B cell (primary cell): ENCODE measurements around the gene HS3ST5. TPM values are rescaled to one million over a fixed set of nuclear protein-coding genes. Genes with fewer than 3 reads are reported as not detected.

Experiments
- ATAC-seq: fragments of 200-7000 bp; cut with Tn5 transposase; one replicate; pipeline ENCODE4 v1.10.0; 2021; ENCODE audit warnings: low read depth, mild to moderate bottlenecking, moderate number of reproducible peaks, moderate library complexity
- CTCF ChIA-PET: fragments of 350-600 bp; sonication (Branson Sonifier 250); formaldehyde crosslinking; loops from one replicate; lab custom pipeline; 2021; ENCODE audit warnings: antibody characterized with exemption, inconsistent platforms; lab: Charles Lee
- POLR2A ChIA-PET: fragments of 350-600 bp; sonication (Branson Sonifier 250); formaldehyde crosslinking; loops from one replicate; lab custom pipeline; 2021; ENCODE audit warnings: antibody characterized with exemption; lab: Charles Lee
- DNase-seq: peaks from one replicate; pipeline ENCODE4 v3.0.0; 2013
- H2AFZ ChIP-seq: 2 replicates; pipeline ENCODE4 v1.6.1; 2012; ENCODE audit warnings: mild to moderate bottlenecking, low read depth, low read length; ENCODE audit not compliant: insufficient read depth, poor library complexity, severe bottlenecking
- H3K27ac ChIP-seq, 2 donors: 1 replicate in 1 of 2; 2 replicates in 1 of 2; pipeline ENCODE4 v1.5.1; 2012 to 2013; ENCODE audit warnings: low read length in 2 of 2, mild to moderate bottlenecking in 2 of 2, moderate library complexity in 1 of 2
- H3K27me3 ChIP-seq, 4 experiments: fragments of 200-600 bp in 1 of 4; sonication (generic) in 1 of 4; replicated peaks in 1 of 4; 1 replicate in 2 of 4; 2 replicates in 2 of 4; pipeline versions ENCODE4 v1.6.1 to v1.7.0; 2013 to 2016; ENCODE audit warnings: low read length in 3 of 4, mild to moderate bottlenecking in 2 of 4, mixed read lengths in 1 of 4, moderate library complexity in 1 of 4; ENCODE audit not compliant: insufficient read depth in 4 of 4, control insufficient read depth in 3 of 4; ENCODE audit errors: control extremely low read depth in 1 of 4
- H3K36me3 ChIP-seq, 2 experiments: replicated peaks in 1 of 2; 1 replicate in 1 of 2; 2 replicates in 1 of 2; pipeline versions ENCODE4 v1.6.1 to v1.7.1; 2013; ENCODE audit warnings: low read length in 1 of 2; ENCODE audit not compliant: insufficient read depth in 2 of 2, control insufficient read depth in 1 of 2; ENCODE audit errors: control extremely low read depth in 1 of 2, extremely low read depth in 1 of 2
- H3K4me1 ChIP-seq, 2 donors: fragments of 200-600 bp in 1 of 2; sonication (generic) in 1 of 2; 1 replicate in 1 of 2; 2 replicates in 1 of 2; pipeline versions ENCODE4 v1.5.1 to v1.6.1; 2013 to 2017; ENCODE audit warnings: low read length in 2 of 2; ENCODE audit not compliant: control insufficient read depth in 2 of 2, insufficient read depth in 2 of 2
- H3K4me2 ChIP-seq: replicated peaks from 2 replicates; pipeline ENCODE3; 2012; ENCODE audit warnings: mild to moderate bottlenecking, low read depth, low read length; ENCODE audit not compliant: poor library complexity, severe bottlenecking
- H3K4me3 ChIP-seq, 5 experiments: fragments of 200-600 bp in 1 of 5; sonication (generic) in 1 of 5; 1 replicate in 3 of 5; 2 replicates in 2 of 5; pipeline versions ENCODE4 v1.5.1 to v1.7.0; 2011 to 2016; ENCODE audit warnings: low read length in 4 of 5, mild to moderate bottlenecking in 4 of 5, low read depth in 2 of 5, control low read depth in 1 of 5, moderate library complexity in 1 of 5; ENCODE audit not compliant: insufficient read depth in 1 of 5; ENCODE audit errors: control extremely low read depth in 1 of 5, extremely low read depth in 1 of 5
- H3K79me2 ChIP-seq: fragments of 200-600 bp; sonication (generic); one replicate; pipeline ENCODE4 v1.6.0; 2016; ENCODE audit warnings: low read length; ENCODE audit not compliant: control insufficient read depth, insufficient read depth
- H3K9ac ChIP-seq: fragments of 200-600 bp; sonication (generic); 2 replicates; pipeline ENCODE4 v1.6.1; 2017; ENCODE audit warnings: mild to moderate bottlenecking, low read length, moderate library complexity
- H3K9me3 ChIP-seq, 3 donors: one replicate each; pipeline versions ENCODE4 v1.6.1 to v1.7.1; 2013; ENCODE audit warnings: low read length in 2 of 3; ENCODE audit not compliant: control insufficient read depth in 2 of 3, insufficient read depth in 1 of 3; ENCODE audit errors: control extremely low read depth in 1 of 3
- H4K20me1 ChIP-seq: 2 replicates; pipeline ENCODE4 v1.6.0; 2012; ENCODE audit warnings: mild to moderate bottlenecking, low read length; ENCODE audit not compliant: insufficient read depth, control insufficient read depth, poor library complexity, severe bottlenecking
- H3K27ac Mint-ChIP-seq: one replicate; pipeline ENCODE4 v1.8.0; 2021; ENCODE audit warnings: mixed read lengths
- H3K27me3 Mint-ChIP-seq: one replicate; pipeline ENCODE4 v1.8.0; 2021; ENCODE audit warnings: mixed read lengths
- H3K4me1 Mint-ChIP-seq: one replicate; pipeline ENCODE4 v1.8.0; 2021; ENCODE audit warnings: mixed read lengths
- H3K4me3 Mint-ChIP-seq: one replicate; pipeline ENCODE4 v1.8.0; 2021; ENCODE audit warnings: mixed read lengths
- H3K9me3 Mint-ChIP-seq: one replicate; pipeline ENCODE4 v1.8.0; 2022; ENCODE audit warnings: mixed read lengths; ENCODE audit not compliant: insufficient read depth
- EZH2 ChIP-seq: IDR thresholded peaks from 2 replicates; pipeline ENCODE4 v1.6.1; 2012; ENCODE audit warnings: borderline replicate concordance, low read depth, mild to moderate bottlenecking, moderate library complexity, low read length; ENCODE audit not compliant: insufficient read depth, poor library complexity, severe bottlenecking
- WGBS: methylation state at CpG from one replicate; pipeline ENCODE4 v1.1.5; 2013; ENCODE audit warnings: missing lambda C conversion rate; ENCODE audit not compliant: insufficient coverage; 5-methylcytosine and 5-hydroxymethylcytosine counted together
- intact Hi-C: fragments of 100-400 bp; cut with micrococcal nuclease; formaldehyde crosslinking; loops from one replicate; pipeline ENCODE4 v1.10.0; 2022
- polyA plus RNA-seq: library from polyadenylated mRNA; depleted of rRNA; stranded (reverse); fragments of >200 nt; gene quantifications from 2 replicates; pipeline ENCODE4 v1.2.3, GENCODE V29; 2012
- total RNA-seq, 2 donors: library from RNA; stranded (reverse); fragments of 120-200 nt in 1 of 2; gene quantifications; 1 replicate in 1 of 2; 2 replicates in 1 of 2; pipeline versions ENCODE4 v1.2.3 to v1.2.4, GENCODE V29; 2013 to 2022
- TF ChIP-seq, protein P1 (sequence below): fragments of 200-600 bp; IDR thresholded peaks from one replicate; pipeline ENCODE4 v1.8.0; 2022; ENCODE audit warnings: antibody characterized with exemption, mild to moderate bottlenecking

HS3ST5 gene
- total and polyA plus RNA-seq, 2 donors (not counting 1 experiment from before 2014, with no cell fraction given): not detected

DNA sequence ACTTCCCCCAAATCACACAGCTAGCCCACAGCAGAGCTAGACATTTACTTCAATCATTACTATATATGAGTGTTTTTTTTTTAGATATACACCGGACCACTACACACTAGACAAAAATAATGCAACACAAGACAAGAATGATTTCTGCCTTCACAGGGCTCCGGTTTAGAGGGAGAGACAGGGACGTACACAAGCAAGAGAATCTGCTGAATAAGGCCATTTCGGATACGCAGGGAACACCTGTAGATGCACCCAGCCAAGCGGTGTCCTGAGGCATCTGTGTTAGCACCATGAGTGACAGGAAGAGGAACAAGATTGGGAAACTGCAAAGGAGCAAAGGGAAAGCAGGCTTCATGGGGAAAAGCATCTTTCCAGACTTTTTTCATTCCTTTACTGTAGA lies 45.7 kb downstream of the HS3ST5 start:
- no peak overlapping the region for H3K27ac ChIP-seq
- POLR2A ChIA-PET: no interaction called here
- WGBS: 96% methylated on average over 5 of the region's 6 CpGs

DNA sequence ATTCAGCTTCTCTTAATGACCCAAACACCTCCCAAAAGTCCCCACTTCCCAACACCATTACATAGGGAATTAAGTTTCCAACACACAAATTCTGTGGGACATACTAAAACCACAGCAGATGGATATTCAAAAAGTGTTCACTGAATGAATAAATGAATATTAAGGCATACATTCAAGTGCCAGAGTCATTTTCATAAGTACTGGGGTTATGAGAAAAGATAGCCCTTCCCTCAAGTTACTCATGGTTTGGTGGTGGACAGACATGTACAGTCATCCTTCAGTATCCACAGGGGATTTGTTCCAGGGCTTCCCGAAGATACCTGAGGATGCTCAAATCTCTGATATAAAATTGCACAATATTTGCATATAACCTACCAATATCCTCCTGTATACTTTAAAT lies 50.4 kb downstream of the HS3ST5 start:
- no peak for DNase-seq
- TF ChIP-seq, protein P1, sequence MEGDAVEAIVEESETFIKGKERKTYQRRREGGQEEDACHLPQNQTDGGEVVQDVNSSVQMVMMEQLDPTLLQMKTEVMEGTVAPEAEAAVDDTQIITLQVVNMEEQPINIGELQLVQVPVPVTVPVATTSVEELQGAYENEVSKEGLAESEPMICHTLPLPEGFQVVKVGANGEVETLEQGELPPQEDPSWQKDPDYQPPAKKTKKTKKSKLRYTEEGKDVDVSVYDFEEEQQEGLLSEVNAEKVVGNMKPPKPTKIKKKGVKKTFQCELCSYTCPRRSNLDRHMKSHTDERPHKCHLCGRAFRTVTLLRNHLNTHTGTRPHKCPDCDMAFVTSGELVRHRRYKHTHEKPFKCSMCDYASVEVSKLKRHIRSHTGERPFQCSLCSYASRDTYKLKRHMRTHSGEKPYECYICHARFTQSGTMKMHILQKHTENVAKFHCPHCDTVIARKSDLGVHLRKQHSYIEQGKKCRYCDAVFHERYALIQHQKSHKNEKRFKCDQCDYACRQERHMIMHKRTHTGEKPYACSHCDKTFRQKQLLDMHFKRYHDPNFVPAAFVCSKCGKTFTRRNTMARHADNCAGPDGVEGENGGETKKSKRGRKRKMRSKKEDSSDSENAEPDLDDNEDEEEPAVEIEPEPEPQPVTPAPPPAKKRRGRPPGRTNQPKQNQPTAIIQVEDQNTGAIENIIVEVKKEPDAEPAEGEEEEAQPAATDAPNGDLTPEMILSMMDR: no peak
- no peak for TF ChIP-seq EZH2
- no CpG with 5 or more reads among the region's 1 CpG for WGBS
- Histone ChIP-seq H3K4me1 (no peaks in the 10 kb centered on the region), H3K36me3 (no peaks in the 10 kb centered on the region), H3K9ac (no peak overlapping the region), H3K4me2 (no peak overlapping the region), H3K79me2 (no peaks in the 10 kb centered on the region), H3K27ac (no peak overlapping the region), H2AFZ (no peak overlapping the region), H3K27me3 (no peaks in the 10 kb centered on the region), H3K9me3 (no peaks in the 10 kb centered on the region), H4K20me1 (no peaks in the 10 kb centered on the region), H3K4me3 (no peak overlapping the region)
- ATAC-seq: no peak
- Mint-ChIP-seq H3K4me1 (no peaks in the 10 kb centered on the region), H3K27me3 (no peaks in the 10 kb centered on the region), H3K4me3 (no peak overlapping the region), H3K27ac (no peak overlapping the region), H3K9me3 (peaks cover 2% of the 10 kb centered on the region)
- ChIA-PET POLR2A (no interaction called here), CTCF (no interaction called here)
- intact Hi-C loops: no loop called here

More for the DNA sequence above, 45.7 kb downstream of the HS3ST5 start:
- no peaks in the 10 kb centered on the region for H4K20me1 ChIP-seq
- H3K4me2 ChIP-seq: no peak overlapping the region
- Mint-ChIP-seq H3K27me3 (no peaks in the 10 kb centered on the region), H3K4me1 (no peaks in the 10 kb centered on the region), H3K27ac (no peak overlapping the region), H3K4me3 (no peak overlapping the region), H3K9me3 (peaks cover 2% of the 10 kb centered on the region)
- DNase-seq (no peak), ATAC-seq (no peak)
- H3K36me3 ChIP-seq: no peaks in the 10 kb centered on the region
- H3K4me1 ChIP-seq: no peaks in the 10 kb centered on the region
- H3K27me3 ChIP-seq: no peaks in the 10 kb centered on the region
- TF ChIP-seq EZH2: no peak
- TF ChIP-seq, protein P1: no peak
- no peaks in the 10 kb centered on the region for H3K79me2 ChIP-seq
- H2AFZ ChIP-seq: no peak overlapping the region
- intact Hi-C loops: no loop called here
- H3K9ac ChIP-seq: no peak overlapping the region
- CTCF ChIA-PET: no interaction called here
- H3K9me3 ChIP-seq: no peaks in the 10 kb centered on the region
- H3K4me3 ChIP-seq: no peak overlapping the region
